Pons (tissue), 1 donor: Measurements from ENCODE around the gene BRD7.

Source experiments
- DNase-seq: peaks from one replicate; pipeline ENCODE4 v3.0.0-alpha.2; 2016; ENCODE audit warnings: low spot score

BRD7 gene

GRCh38 chr16:50303041-50303604 lies 65.7 kb downstream of the BRD7 start:
- no peak for DNase-seq

- DNase-seq = no peak
Measured at GRCh38 chr16:50302472-50303005, 66.2 kb downstream of the BRD7 start.

- no peak for DNase-seq
Measured at GRCh38 chr16:50301626-50302471, 66.9 kb downstream of the BRD7 start.

- no peak for DNase-seq
Measured at GRCh38 chr16:50300942-50301625, 67.7 kb downstream of the BRD7 start.

GRCh38 chr16:50299508-50300105 lies 69.2 kb downstream of the BRD7 start:
- DNase-seq = no peak

GRCh38 chr16:50298591-50299507 lies 69.9 kb downstream of the BRD7 start:
- no peak for DNase-seq

DNA sequence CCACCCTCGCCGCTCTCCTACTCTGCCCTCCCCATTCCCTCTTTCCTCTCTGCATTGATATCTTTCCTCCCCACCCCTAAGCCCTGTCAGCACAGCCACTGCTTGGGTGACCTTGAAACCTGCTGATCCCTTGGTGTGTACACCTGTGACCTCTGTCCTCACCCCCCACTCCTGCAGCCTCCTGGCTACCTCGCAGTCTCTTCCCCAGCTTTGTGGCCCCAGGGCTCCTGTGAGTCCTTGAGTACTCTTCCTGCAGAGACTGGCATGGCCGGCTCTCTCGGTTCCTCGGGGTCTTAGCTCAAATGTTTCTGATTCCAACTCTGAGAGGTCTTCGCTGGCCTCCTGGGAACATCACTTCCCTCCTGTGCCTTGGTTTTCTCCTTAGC lies 70.7 kb downstream of the BRD7 start:
- no peak for DNase-seq

DNA sequence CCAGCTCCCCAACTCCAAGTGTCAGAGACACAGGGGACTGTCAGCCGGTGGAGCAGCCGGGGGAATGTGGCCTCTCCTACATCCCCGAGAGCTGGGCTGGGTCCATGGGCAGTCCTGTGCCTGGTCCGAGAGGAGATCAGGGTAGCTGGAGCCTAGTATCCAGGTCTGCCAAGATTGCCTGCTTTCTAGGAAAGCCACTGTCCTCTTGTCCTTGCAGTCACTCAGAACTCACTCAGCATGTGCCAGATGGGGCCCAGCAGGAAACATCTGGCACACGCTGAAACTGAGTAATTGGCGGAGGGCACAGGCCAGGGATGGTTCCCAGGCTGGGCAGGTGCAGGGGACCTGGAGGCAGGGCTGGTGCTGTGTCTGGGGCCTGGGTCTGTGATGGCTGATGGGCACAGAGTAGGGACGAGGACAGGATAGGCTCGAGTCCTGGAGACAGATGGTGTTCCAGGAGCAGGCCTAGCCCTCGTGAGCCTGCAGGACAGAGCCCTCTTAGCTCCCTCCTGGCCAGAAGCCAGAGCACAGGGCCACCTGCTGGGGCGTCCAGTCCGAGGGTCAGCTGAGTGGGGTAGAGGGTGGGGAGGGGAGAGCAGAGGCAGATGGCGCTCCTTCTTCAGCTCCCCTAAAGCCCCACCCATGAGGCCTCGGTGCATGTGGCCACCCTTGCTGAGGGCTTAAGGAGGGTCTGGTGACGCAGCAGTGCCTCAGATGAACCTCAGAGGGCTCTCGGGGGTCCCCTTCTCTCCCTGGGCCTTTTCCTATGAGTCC lies 71.3 kb downstream of the BRD7 start:
- DNase-seq = no peak

GRCh38 chr16:50296807-50297206 lies 72.0 kb downstream of the BRD7 start:
- DNase-seq = no peak

DNA sequence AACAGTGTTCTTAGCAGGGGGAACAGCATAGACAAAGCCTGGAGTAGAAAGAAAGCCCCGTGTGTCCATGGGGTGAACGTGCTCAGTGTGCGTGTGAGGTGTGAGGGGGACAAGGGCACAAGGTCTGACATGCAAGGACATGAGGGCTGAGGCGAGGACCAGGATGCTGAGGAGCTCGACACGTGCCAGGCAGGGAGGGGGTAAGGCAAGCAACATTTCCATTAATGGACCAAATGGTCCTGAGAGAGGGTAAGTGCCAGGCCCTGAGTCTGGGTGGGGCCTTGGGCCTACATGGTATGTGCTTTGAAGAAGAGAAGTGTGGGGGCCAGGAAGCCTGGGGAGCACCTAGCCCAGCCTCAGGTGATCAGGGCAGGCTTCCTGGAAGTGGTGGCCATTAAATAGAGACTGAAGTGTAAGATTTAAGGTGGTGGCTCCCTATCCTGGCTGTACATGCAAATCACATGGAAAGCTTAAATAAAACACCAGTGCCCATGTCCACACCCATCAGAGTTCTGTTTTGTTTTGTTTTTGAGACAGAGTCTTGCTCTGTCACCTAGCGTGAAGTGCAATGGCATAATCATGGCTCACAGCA lies 73.2 kb downstream of the BRD7 start:
- DNase-seq = no peak

- DNase-seq = no peak
Measured at GRCh38 chr16:50294955-50295354, 73.8 kb downstream of the BRD7 start.

- DNase-seq = no peak
Measured at GRCh38 chr16:50293994-50294855, 74.6 kb downstream of the BRD7 start.

DNA sequence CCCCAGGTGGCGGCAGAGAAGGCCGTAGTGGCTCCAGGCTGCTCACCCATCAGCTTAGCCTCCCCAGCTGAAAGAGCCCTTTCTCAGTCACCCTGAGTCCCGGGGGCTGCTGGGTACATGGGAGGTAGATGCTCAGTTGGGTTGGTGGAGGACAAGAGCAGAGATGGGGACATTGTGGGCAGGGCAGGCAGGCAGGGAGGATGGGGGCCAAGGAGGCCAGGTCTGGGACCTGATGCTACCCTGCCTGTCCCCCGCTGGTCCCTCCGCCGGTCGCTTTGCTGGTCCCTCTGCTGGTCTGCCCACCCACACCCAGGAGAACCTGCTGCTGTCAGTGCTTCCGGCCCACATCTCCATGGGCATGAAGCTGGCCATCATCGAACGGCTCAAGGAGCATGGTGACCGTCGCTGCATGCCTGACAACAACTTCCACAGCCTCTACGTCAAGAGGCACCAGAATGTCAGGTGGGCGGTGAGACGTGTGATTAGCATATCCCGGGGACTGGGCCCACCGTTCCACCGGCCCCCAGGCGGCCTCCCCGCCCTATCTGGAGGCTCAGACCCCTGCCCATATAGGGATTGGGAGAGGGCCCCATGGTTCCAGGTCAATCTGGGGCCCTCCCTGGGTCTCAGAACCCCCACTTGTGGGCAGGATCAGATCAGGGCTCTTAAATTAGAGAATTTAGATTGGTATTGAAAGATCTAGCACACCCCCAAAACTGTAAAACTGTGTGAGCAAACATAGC lies 75.6 kb downstream of the BRD7 start:
- DNase-seq = no peak

DNA sequence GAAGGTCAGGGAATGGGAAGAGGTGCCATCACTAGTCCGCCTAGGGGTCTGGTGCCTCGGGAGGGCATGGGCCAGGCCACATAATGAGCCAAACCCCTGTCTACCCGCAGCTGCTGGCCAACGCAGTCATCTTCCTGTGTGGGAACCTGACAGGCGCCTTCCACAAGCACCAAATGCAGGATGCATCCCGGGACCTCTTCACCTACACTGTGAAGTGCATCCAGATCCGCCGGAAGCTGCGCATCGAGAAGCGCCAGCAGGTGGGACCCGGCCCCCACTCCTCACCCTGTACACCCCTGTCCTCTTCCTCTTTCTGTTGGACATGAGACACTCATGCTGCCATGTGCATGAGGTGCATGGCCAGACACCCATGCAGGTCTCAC lies 76.2 kb downstream of the BRD7 start:
- no peak for DNase-seq

DNA sequence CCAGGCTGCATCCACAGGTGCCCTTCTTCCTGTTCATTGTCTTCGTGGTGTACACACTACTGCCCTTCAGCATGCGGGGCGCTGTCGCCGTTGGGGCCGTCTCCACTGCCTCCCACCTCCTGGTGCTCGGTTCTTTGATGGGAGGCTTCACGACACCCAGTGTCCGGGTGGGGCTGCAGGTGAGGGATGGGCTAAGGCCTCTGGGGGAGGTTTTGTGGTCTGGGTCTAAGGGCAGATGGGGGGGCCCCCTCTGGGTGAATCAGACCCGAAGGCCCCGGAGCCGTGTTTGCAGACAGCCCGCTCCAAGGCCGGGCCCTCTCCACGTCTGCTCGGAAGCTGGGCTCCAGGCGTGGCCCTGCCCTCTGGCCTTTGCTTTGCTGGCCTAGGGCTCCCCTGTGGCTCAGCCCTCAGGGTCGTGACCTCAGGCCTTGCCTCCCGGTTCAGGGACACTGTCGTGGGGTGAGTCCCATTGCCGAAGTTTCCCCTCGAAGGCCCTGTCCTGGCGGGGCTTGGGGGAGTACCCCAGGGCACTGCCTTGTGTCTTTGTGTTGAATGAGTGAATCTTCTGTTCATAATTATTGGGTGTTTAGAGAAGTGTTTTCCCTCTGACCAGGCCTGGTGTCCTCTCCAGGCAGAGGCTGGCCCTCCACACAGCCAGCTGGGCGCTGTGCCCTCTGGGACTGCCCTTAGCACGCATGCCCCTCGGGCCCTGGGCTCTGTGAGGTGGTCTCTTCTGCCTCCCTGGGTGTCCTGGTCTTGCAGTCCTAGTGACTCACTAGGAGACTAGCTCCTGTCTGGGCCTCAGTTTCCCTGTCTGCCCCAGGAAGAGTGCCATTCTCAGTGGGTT lies 76.8 kb downstream of the BRD7 start:
- no peak for DNase-seq

GRCh38 chr16:50290856-50291255 lies 77.9 kb downstream of the BRD7 start:
- DNase-seq = no peak

- DNase-seq = no peak
Measured at GRCh38 chr16:50289950-50290764, 78.6 kb downstream of the BRD7 start.
